Measurements from ENCODE around the gene CCDC171. TPM values are rescaled to one million over a fixed set of nuclear protein-coding genes. Genes with fewer than 3 reads are reported as not detected.

The CCDC171 gene
- total RNA-seq, 2 donors from 2014 or later = 4.3 to 6.4 TPM

DNA sequence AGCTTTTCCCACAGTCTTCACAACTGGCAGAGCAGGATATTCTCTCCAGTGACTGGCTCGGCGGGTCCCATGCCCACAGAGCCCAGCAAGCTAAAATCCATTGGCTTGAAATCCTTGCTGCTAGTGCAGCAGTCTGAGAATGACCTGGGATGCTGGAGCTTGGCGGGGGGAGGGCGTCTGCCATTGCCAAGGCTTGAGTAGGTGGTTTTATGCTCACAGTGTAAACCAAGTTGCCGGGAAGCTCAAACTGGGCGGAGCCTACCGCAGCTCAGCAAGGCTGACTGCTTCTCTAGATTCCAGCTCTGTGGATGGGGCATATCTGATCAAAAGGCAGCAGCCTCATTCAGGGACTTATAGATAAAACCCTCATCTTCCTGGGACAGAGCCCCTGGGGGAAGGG, 194.1 kb downstream of the CCDC171 start:
- ATAC-seq (ENCODE audit: insufficient number of reproducible peaks, low FRiP score, low read depth) (no peak), DNase-seq (ENCODE audit: low spot score) (no peak)
- Histone ChIP-seq H3K4me1 (ENCODE audit: control insufficient read depth in 1 of 2, low read depth in 2 of 2) (no peaks in the 10 kb centered on the region), H3K4me3 (no peak overlapping the region), H3K9me3 (no peaks in the 10 kb centered on the region), H3K36me3 (peaks cover 7% of the 10 kb centered on the region), H3K27ac (no peak overlapping the region), H3K27me3 (replicated peaks; ENCODE audit: insufficient read depth) (no peaks in the 10 kb centered on the region)
- TF ChIP-seq, protein P1, sequence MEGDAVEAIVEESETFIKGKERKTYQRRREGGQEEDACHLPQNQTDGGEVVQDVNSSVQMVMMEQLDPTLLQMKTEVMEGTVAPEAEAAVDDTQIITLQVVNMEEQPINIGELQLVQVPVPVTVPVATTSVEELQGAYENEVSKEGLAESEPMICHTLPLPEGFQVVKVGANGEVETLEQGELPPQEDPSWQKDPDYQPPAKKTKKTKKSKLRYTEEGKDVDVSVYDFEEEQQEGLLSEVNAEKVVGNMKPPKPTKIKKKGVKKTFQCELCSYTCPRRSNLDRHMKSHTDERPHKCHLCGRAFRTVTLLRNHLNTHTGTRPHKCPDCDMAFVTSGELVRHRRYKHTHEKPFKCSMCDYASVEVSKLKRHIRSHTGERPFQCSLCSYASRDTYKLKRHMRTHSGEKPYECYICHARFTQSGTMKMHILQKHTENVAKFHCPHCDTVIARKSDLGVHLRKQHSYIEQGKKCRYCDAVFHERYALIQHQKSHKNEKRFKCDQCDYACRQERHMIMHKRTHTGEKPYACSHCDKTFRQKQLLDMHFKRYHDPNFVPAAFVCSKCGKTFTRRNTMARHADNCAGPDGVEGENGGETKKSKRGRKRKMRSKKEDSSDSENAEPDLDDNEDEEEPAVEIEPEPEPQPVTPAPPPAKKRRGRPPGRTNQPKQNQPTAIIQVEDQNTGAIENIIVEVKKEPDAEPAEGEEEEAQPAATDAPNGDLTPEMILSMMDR (IDR thresholded peaks at IDR 0.05) = no peak

DNA sequence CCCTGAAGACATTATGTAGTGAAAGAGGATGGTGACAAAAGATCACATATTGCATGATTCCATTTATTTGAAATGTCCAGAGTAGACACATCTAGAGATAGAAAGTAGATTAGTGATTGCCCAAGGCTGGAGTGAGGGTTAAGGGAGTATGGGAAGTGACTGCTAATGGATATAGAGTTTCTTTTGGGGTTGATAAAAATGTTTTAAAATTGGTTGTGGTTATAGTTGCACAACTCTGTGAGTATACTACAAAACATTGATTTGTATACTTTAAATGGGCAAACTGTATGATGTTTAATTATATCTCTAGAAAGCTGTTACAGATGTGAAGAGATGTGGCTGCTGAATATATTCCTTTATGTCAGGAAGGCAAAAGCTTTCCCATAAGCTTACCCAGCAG, 202.8 kb downstream of the CCDC171 start:
- no peaks in the 10 kb centered on the region for H3K36me3 ChIP-seq
- ATAC-seq (ENCODE audit: insufficient number of reproducible peaks, low FRiP score, low read depth) (no peak), DNase-seq (ENCODE audit: low spot score) (no peak)
- no peaks in the 10 kb centered on the region for H3K9me3 ChIP-seq
- no peaks in the 10 kb centered on the region for H3K27me3 ChIP-seq (replicated peaks; ENCODE audit: insufficient read depth)
- no peak overlapping the region for H3K4me3 ChIP-seq
- TF ChIP-seq, protein P1 (IDR thresholded peaks at IDR 0.05) = no peak
- H3K27ac ChIP-seq = no peak overlapping the region
- no peaks in the 10 kb centered on the region for H3K4me1 ChIP-seq (ENCODE audit: control insufficient read depth in 1 of 2, low read depth in 2 of 2)

DNA sequence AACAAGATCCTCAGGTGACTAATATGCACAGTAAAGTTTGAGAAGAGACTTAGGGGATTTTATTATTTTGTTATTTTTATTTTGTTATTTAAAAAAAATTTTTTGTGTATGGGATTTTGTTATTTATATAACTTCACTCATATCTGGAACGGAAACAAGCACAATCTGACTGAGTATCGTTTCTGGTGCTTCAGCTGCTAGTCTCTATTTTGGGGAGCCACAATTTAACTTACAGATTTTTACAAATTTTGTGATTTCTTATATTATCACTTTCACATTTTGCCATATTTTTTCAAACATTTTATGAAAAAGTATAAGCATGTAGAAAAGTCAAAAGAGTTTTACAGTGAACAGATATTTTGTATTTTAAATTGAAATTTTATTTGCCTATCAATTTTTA, 208.7 kb downstream of the CCDC171 start:
- Histone ChIP-seq H3K36me3 (no peaks in the 10 kb centered on the region), H3K4me3 (no peak overlapping the region), H3K27me3 (replicated peaks; ENCODE audit: insufficient read depth) (no peaks in the 10 kb centered on the region), H3K9me3 (no peaks in the 10 kb centered on the region), H3K4me1 (ENCODE audit: control insufficient read depth in 1 of 2, low read depth in 2 of 2) (no peaks in the 10 kb centered on the region), H3K27ac (no peak overlapping the region)
- ATAC-seq (ENCODE audit: insufficient number of reproducible peaks, low FRiP score, low read depth) = no peak
- TF ChIP-seq, protein P1 (IDR thresholded peaks at IDR 0.05) = no peak
- no peak for DNase-seq (ENCODE audit: low spot score)

DNA sequence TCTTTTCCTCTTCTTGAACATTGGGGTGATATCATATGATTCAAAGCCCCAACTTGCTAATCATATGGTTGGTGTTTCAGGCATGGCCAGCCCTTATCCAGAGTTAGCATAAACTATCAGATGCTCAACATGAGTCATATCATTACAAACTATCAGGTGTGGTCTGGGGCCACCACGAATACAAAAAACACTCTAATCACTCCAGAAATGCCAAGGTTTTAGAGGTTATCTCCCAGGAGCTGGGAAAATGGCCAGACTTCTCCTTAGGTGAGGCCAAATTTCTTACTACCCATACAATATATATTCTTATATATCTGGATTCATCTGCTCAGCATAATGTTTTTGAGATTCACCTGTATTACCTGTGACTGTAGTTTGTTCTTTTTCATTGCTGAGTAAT, 210.5 kb downstream of the CCDC171 start:
- Histone ChIP-seq H3K27me3 (replicated peaks; ENCODE audit: insufficient read depth) (no peaks in the 10 kb centered on the region), H3K9me3 (no peaks in the 10 kb centered on the region), H3K4me1 (ENCODE audit: control insufficient read depth in 1 of 2, low read depth in 2 of 2) (no peaks in the 10 kb centered on the region), H3K36me3 (no peaks in the 10 kb centered on the region), H3K27ac (no peak overlapping the region), H3K4me3 (no peak overlapping the region)
- DNase-seq (ENCODE audit: low spot score) = no peak
- TF ChIP-seq, protein P1 (IDR thresholded peaks at IDR 0.05) = no peak
- ATAC-seq (ENCODE audit: insufficient number of reproducible peaks, low FRiP score, low read depth) = no peak

DNA sequence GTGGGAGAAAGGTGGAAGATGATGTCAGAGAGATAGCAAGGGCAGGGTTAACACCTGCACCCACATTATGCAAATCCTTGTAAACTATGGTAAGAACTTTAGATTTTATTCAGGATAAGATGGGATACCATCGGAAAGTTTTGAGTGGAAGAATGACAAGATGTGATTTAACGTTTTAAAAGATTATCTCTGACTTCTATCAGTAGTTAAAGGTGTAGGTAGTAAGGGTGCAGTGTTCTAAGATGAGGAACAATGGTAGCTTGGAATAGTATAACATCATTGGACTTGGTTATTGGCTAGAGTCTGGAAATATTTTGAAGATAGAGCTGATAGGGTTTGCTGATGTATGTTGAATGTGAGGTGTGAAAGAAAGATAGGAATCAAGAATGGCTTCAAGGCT, 211.3 kb downstream of the CCDC171 start:
- ATAC-seq (ENCODE audit: insufficient number of reproducible peaks, low FRiP score, low read depth) = no peak
- Histone ChIP-seq H3K4me1 (ENCODE audit: control insufficient read depth in 1 of 2, low read depth in 2 of 2) (no peaks in the 10 kb centered on the region), H3K36me3 (no peaks in the 10 kb centered on the region), H3K9me3 (no peaks in the 10 kb centered on the region), H3K4me3 (no peak overlapping the region), H3K27me3 (replicated peaks; ENCODE audit: insufficient read depth) (no peaks in the 10 kb centered on the region), H3K27ac (no peak overlapping the region)
- no peak for DNase-seq (ENCODE audit: low spot score)
- TF ChIP-seq, protein P1 (IDR thresholded peaks at IDR 0.05) = no peak
